Choroid plexus epithelial cell (primary cell): ENCODE measurements around the gene KLHL29.

Experiments used
- DNase-seq: peaks from one replicate; pipeline ENCODE4 v3.0.0-alpha.2; 2010; ENCODE audit warnings: low read depth
- H3K4me3 ChIP-seq: 2 replicates; pipeline ENCODE4 v1.5.1; 2011; ENCODE audit warnings: low read depth, mild to moderate bottlenecking, control low read depth, low read length, moderate library complexity
- TF ChIP-seq, protein P1 (sequence below): conservative IDR thresholded peaks from 2 replicates; pipeline ENCODE4 v1.5.1; 2011; ENCODE audit warnings: low read depth, mild to moderate bottlenecking, control low read depth, inconsistent platforms, low read length, moderate library complexity

The KLHL29 gene

DNA sequence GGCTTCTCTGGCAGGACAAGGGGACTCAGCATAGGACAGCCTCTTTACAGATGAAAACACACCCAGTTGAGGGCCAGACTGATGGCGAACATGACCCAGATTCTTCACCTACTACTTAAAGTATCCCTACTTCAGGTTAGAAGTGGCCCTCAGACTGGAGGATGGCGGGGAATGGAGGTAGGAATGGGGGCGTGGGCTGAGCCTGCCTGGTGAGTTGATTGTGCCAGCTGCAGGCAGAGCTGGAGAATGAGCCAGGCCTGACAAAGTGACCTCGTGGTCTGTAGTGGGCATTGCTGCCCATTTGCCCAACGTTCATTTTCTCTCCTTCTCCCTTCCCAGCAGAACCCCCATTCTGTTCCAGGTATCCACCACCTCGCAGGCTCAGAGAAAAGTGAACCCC, 186.1 kb downstream of the KLHL29 start:
- DNase-seq: no peak
- TF ChIP-seq, protein P1, sequence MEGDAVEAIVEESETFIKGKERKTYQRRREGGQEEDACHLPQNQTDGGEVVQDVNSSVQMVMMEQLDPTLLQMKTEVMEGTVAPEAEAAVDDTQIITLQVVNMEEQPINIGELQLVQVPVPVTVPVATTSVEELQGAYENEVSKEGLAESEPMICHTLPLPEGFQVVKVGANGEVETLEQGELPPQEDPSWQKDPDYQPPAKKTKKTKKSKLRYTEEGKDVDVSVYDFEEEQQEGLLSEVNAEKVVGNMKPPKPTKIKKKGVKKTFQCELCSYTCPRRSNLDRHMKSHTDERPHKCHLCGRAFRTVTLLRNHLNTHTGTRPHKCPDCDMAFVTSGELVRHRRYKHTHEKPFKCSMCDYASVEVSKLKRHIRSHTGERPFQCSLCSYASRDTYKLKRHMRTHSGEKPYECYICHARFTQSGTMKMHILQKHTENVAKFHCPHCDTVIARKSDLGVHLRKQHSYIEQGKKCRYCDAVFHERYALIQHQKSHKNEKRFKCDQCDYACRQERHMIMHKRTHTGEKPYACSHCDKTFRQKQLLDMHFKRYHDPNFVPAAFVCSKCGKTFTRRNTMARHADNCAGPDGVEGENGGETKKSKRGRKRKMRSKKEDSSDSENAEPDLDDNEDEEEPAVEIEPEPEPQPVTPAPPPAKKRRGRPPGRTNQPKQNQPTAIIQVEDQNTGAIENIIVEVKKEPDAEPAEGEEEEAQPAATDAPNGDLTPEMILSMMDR: no peak
- H3K4me3 ChIP-seq: no peak overlapping the region

DNA sequence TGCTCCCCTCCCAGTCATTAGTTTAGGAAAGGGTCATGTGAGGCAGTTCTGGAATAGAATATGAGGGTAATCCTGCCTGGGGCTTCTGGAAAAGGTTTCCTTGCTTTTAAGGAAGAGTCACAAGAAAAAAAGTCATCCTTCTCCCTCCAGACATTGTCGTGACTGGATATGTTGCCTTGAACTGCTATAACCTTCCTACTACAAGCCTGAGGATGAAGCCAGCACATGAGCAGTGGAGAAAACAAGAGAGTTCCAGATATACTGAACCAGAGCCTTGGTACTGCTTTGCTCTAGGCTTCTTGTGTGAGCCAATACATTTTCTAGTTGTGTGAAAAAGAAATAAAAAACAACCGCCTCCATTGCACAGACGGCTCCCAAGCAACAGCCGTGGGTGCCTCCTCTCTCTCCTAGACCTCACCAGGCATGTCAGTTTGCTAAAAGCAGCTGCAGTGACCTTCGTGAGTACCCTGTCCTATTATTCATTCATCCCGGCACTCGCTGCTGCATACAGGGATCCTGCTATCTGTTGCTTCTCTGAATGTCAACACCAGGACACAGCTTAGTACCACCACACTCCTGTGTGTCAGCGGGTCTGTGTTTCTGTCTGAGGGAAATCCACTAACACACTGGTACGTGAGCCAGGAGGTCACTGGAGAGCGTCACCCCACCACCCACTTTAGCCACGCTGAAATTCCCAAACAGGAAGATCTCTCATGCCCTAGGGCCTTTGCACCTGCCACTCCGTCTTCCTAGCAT, 186.7 kb downstream of the KLHL29 start:
- no peak overlapping the region for H3K4me3 ChIP-seq
- no peak for DNase-seq
- TF ChIP-seq, protein P1: no peak

DNA sequence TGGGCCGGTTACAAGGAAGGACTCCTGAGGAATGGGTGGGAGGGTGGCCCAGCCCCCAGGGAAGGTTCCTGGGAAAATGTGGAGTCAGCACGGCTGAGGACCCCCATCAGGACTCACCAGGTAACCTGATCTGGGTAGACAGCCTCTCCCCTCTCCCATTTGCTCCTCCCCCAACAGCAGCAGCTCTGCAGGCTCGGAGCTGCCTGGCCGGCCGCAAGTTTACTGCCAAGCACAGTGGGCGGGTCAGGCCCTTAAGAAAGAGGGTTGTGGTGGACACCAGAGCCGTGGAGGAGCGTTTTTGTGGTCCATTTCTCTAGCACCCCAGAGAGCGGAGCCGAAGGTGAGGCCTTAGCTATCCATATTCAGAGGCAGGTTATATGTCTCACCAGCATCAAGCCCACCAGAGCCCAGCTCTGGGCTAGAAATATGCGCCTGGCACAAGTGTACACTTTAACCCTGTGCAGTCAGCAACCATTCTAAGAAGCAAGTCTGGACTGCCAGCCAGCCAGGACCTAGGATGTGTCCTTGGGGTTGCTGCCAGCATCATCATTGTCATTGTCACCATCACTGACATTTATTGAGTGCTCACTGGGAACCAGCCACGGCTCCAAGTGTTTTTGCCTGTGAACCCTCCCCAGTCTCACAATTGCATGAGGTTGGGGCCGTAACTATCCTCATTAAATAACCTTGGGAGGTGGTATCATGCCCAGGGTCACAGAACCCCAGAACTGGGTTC, 190.1 kb downstream of the KLHL29 start:
- TF ChIP-seq, protein P1: no peak
- DNase-seq: no peak
- no peak overlapping the region for H3K4me3 ChIP-seq

DNA sequence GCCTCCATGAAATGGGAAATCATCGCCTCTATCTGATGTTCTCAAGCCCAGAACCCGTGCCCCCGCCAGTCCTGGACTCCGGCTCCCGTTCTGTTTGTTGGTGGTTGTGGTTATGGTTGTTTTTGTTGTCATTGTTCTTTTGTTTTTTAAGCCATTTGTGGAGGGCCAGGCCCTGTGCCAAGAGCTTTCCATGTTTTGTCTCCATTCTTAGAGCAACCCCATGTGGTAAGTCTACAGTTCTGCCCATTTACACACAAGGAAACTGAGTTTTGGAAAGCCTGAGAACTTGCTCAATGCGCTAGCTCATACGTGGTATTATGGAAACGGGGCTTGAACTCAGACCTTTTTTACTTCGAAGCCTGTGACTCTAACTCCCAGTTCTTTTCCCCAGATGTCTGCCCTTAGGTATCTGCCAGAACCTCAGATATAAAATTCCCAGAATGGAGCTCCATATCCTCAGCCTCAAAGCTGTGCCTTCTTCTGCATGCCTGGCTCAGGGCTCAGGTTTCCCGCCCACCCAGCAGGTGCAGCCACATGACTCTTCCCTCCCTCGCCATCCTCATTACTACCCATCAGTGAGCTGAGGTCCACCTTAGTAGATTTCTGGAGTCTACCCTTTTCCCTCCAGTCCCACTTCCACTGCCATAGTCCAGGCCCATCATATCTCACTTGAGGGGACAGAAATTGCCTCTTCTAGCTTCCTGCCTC, 194.1 kb downstream of the KLHL29 start:
- DNase-seq: no peak
- TF ChIP-seq, protein P1: no peak

DNA sequence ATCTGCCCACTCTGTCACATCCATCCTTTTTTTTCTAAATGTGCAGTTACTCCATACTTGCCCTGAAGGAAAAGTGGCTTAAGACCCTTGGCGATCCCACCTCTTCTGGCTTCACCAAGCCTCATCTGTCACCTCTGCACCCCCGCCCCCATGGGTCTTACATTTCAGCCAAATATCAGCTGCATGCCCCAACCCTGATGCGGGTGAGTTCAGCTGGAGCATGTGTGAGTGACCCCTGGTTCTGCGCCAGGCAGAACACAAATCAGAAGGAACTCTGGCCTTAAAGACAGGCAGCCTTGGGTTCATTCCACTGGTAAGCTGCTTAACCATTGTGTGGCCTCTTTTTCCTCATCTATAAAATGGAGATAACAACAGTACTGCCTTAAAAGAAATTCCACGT, 194.7 kb downstream of the KLHL29 start:
- TF ChIP-seq, protein P1: no peak
- no peak overlapping the region for H3K4me3 ChIP-seq
- no peak for DNase-seq

More for the DNA sequence above, 194.1 kb downstream of the KLHL29 start:
- no peak overlapping the region for H3K4me3 ChIP-seq

- TF ChIP-seq, protein P1: no peak
- no peak overlapping the region for H3K4me3 ChIP-seq
- no peak for DNase-seq
Observed at GRCh38 chr2:23583467-23583866, 198.5 kb downstream of the KLHL29 start.
